Choroid plexus epithelial cell (primary cell): ENCODE measurements around the gene WNT11.
A peak's percentile ranks its signal among the peaks of the same experiment; 100 is the strongest.

Experiments used
- DNase-seq: peaks from one replicate; pipeline ENCODE4 v3.0.0-alpha.2; 2010; ENCODE audit warnings: low read depth
- H3K4me3 ChIP-seq: 2 replicates; pipeline ENCODE4 v1.5.1; 2011; ENCODE audit warnings: low read depth, mild to moderate bottlenecking, control low read depth, low read length, moderate library complexity
- CTCF ChIP-seq: conservative IDR thresholded peaks from 2 replicates; pipeline ENCODE4 v1.5.1; 2011; ENCODE audit warnings: low read depth, mild to moderate bottlenecking, control low read depth, inconsistent platforms, low read length, moderate library complexity

WNT11 gene

DNA sequence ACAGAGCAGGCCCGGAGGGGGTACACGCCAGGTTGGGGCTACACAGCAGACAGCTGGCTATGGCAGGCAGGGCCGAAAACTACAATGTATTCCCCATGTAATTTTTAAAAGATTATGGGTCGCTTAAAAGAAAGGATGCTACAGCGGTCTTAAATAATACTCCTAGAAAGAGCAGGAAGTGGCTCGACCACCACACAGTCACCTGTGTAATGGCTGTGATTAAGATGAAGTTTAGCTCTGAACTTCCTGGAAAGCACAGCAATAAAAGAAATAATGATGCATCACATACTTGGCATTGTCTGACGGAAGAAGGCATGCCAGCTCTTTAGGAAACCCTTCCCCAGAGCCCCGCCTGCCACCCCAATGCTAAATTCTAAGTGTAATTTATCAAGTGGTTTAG, 32.6 kb downstream of the WNT11 start:
- H3K4me3 ChIP-seq = no peak overlapping the region
- TF ChIP-seq CTCF = no peak
- no peak for DNase-seq

DNA sequence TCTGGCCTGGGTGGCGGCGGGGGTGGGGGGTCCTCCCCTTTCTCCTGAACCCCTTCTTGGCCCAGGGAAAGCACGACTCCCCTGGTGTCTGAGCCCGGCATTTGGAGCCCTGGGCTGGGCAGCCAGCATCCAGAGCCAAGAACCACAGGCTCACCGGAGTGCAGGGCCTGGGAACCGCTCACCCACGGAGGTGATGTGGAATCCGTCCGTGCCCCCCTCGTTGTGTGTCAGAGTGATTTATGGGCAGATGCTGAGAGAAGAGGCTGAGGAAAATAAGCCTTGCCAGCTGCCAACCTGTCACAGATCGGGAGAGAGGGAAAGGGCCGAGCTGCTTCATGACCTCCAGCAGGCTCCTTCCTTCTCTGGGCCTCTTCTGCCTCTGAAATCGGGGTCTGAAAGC, 33.7 kb downstream of the WNT11 start:
- no peak for TF ChIP-seq CTCF
- no peak overlapping the region for H3K4me3 ChIP-seq
- no peak for DNase-seq

GRCh38 chr11:76170468-76170867, 35.8 kb downstream of the WNT11 start:
- H3K4me3 ChIP-seq = no peak overlapping the region
- no peak for DNase-seq
- TF ChIP-seq CTCF = no peak

DNA sequence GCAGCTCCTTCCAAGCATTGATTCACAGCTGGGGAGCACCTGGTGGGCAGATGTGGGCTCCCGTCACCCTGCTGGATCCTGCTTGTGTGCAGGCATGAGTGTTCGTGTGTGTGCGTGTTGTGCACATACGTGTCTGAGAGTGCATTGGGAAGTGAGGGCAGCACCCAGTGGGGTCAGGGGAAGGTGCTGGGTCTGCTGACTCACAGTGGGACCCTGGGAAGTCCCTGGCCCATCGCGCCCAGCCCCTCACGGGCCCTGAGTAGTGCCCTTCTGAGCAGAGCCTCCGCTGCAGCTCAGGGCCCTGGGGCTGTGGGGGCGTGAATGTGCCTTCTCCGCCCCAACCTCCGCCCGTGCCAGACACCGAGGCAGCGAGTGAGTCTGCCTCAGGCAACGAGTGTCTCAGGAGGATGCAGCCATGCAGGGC, 36.8 kb downstream of the WNT11 start:
- DNase-seq = no peak
- no peak for TF ChIP-seq CTCF
- no peak overlapping the region for H3K4me3 ChIP-seq

GRCh38 chr11:76167590-76167989, 38.7 kb downstream of the WNT11 start:
- H3K4me3 ChIP-seq = no peak overlapping the region
- TF ChIP-seq CTCF = no peak
- DNase-seq = peak; percentile 64

- TF ChIP-seq CTCF = no peak
- DNase-seq = no peak
- no peak overlapping the region for H3K4me3 ChIP-seq
Observed at GRCh38 chr11:76166314-76166713, 40.0 kb downstream of the WNT11 start.

GRCh38 chr11:76164861-76165751, 41.2 kb downstream of the WNT11 start:
- H3K4me3 ChIP-seq = no peak overlapping the region
- no peak for TF ChIP-seq CTCF
- DNase-seq = no peak
